HG02970 (cell line): ENCODE measurements around the gene TBXA2R.

ENCODE experiments used
- ATAC-seq: cut with Tn5 transposase; IDR thresholded peaks from one replicate; pipeline ENCODE4 v1.9.1; 2021; ENCODE audit warnings: mild to moderate bottlenecking, moderate library complexity, moderate number of reproducible peaks; ENCODE audit not compliant: unreplicated experiment, low FRiP score

TBXA2R gene

GRCh38 chr19:3620817-3621547 lies 14.3 kb upstream of the TBXA2R start:
- no peak for ATAC-seq

DNA sequence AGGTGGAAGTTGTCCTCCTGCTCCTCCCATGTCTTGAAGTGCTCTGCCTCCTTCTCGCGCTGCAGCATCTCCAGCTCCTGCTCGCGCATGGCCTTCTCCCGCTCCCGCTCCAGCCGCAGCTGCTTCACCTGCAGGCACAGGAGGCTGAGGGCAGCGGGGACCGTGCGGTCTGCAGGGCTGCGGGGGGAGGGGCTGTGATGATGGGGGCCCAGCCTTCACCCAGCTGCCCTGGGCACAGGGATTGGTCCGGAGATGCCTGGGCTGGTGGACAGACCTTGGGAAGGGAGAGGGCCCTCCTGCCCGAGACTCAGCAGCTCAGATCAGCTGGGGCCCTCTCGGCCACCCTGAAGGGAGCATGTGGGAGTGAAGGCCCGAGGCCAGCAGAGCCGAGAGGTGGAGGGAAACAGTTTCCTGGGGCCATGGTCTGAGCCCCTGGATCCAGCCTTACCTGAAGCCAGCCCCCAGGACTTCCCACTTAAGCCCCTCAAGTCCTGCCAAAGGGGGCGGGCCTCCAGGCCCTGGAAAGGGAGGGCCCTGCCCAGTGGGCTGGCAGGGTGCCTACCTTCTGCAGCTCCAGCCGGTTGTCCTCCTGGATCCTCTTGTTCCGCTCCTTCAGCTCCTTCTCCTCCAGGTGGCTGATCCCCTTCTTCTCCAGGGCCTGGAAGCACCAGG lies 13.6 kb upstream of the TBXA2R start:
- ATAC-seq = no peak

GRCh38 chr19:3619631-3620012 lies 12.9 kb upstream of the TBXA2R start:
- ATAC-seq = no peak

DNA sequence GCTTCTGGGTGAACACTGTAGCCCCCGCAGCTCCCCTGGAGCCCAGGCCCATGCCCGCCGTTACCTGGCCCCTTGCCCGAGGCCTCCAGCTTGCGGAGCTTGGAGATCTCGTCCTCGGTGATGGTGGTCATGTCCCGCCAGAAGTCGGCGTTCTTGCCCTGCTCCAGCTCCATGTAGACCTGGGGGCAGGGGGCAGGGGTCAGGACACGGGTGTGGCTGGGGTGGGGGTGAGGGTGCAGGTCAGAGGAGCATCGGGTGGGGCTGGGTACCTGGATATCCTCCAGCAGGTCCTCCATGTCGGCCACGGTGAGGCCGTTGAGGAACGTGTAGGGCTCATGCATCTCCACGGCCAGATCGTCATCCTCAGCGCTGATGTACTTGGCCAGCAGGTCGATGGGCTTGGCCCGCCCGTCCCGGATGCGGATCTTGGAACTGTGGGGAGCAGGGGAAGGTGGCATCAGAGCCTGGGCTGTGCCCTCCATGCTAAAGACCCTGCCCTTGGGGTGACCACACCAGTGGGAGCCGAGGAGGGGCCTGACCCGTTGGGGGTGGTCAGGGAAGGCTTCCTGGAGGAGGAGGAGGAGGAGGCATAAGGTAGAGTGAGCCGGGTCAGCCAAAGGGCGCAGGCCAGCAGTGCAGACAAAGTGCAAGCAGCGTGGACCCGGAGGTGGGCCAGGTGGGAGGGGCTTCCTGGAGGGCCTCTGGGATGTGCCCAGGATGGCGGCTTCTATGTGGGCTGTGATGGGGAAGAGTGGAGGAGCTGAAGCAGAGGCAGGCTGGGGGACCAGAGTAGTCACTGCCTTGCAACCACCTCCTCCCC lies 12.3 kb upstream of the TBXA2R start:
- no peak for ATAC-seq

DNA sequence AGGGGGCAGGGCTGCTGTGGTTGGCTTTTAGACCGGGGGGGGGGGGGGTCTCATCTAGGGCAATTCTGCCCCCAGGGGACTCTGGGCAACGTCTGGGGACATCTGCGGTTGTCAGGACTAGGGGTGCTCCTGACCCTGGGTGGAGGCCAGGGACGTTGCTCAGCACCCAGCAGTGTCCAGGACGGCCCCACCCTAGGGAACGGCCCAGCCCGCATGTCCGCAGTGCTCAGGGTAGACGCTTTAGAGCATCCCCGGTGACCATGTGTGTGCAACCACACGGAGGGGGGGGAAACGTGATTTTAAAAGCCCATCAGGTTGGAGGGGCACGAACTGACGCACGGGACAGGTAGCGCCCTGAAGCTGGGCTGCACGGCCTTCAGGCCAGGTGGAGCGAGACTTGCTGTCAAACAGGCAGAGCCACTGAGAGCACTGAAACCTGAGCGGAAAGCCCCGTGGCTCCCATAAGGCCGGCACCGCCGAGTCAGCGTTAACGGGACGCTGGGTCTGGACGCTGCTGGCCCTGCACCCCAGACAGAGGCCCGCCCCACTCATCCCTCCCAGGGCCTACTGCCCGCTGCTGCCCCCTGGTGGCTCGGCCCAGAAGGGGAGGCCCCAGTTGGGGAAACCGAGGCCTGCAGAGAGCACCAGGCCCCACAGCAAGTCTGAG lies 11.6 kb upstream of the TBXA2R start:
- no peak for ATAC-seq

DNA sequence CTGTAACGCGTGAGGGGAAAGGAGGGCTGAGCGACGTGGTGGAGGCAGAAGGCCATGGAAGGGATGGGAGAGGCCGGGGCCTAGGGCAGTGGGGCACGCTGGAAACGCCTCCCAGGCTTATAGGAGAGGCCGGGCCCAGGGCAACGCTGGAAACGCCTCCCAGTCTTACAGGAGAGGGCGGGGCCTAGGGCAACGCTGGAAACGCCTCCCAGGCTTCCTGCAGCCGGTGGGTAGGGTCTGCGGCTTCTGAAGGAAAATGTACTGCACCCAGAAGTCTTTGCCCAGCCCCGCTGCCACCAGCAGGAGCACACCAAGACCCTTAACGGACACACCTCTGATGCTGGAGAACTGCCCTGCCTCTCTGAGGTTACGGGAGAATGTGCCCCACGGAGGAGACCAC lies 10.8 kb upstream of the TBXA2R start:
- no peak for ATAC-seq

GRCh38 chr19:3615524-3616135 lies 9.0 kb upstream of the TBXA2R start:
- no peak for ATAC-seq

DNA sequence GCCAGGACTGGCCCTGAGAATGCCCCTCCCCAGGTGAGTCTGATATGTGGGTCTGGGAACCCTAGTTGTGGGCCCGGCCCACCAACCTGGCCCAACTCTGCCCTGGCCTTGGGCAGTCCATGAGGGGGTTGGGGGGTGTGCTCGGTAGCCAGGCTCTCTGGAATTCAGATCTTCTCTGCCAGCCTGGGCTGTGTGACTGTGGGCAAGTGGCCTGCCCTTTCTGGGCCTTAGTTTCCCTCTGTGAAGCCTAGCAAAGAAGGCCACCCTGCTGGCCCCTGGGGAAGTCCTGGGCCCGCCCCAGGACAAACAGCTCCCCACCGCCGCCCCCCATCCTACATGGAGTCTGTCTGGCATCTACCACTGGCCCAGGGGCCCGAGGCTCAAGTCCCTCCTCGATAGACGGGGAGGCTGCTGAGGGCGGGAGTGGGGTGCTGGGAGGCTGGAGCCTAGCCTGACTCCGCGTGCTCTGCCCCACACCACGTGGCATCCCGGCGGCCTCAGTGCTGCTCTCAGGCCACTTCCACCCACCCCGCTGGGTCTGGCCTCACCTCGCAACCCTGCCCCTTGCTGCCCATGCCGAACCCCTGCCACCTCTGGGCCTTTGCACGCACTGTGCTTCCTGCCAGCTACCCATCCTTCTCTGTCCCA lies 8.3 kb upstream of the TBXA2R start:
- no peak for ATAC-seq

- no peak for ATAC-seq
Observed at GRCh38 chr19:3613818-3614661, 7.4 kb upstream of the TBXA2R start.

DNA sequence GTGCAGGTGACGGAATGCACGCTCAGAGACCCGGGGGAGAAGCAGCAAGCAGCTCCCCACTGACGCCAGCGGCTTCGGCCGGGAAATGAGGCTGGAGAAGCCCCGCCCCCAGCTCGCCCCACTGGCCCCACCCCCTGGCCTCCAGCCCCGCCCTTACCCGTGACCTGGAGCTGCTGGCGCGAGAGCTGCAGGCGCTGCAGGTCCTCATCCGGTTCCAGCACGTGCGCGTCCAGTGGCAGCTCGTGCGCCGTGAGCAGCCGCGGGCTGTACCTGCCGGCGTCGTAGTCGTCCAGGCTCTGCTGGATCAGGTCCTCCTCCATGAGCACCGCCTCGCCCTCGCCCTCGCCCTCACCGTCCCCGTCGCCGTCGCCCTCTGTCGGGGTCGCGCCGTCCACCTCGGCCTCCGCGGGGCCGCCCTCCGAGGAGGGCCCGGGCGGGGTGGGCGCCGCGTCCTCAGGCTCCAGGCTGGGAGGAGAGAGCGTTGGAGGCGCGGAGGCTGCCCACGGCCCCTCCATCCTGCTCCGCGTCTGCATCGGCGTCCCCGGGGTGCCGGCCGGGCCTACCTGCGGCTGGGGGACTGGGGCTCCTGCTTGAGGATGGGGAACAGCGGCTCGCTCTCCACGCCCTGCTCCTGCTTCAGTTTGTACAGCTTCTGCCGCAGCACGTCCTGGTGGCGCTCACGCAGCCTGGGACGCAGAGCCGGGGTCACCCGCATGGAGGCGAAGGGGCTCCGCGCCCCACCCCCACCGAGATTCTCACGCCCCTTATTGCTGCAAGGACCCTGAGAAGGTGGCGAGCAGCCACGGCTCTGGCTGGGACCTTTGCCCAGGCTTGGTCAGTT lies 6.4 kb upstream of the TBXA2R start:
- no peak for ATAC-seq

DNA sequence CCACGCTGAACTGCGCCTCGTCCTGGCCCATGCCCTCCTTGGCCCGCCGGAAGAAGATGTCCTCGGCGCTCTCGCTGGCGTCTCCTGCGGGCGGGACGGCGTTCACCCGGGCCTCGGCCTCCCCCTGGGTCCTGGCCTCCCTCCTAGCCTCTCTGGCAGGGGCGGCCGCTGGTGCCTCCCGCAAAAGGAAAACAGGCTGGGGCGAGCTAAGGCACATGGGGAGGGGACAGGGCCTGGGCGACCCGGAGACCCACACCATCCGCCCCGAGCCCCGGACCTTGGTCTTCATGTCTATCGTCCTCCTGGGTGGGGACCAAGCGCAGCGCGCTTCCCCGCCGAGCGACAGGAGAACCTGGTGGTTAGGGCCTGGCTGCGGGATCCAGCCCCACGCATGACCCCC lies 5.7 kb upstream of the TBXA2R start:
- ATAC-seq = no peak

GRCh38 chr19:3611841-3612240 lies 5.2 kb upstream of the TBXA2R start:
- no peak for ATAC-seq

DNA sequence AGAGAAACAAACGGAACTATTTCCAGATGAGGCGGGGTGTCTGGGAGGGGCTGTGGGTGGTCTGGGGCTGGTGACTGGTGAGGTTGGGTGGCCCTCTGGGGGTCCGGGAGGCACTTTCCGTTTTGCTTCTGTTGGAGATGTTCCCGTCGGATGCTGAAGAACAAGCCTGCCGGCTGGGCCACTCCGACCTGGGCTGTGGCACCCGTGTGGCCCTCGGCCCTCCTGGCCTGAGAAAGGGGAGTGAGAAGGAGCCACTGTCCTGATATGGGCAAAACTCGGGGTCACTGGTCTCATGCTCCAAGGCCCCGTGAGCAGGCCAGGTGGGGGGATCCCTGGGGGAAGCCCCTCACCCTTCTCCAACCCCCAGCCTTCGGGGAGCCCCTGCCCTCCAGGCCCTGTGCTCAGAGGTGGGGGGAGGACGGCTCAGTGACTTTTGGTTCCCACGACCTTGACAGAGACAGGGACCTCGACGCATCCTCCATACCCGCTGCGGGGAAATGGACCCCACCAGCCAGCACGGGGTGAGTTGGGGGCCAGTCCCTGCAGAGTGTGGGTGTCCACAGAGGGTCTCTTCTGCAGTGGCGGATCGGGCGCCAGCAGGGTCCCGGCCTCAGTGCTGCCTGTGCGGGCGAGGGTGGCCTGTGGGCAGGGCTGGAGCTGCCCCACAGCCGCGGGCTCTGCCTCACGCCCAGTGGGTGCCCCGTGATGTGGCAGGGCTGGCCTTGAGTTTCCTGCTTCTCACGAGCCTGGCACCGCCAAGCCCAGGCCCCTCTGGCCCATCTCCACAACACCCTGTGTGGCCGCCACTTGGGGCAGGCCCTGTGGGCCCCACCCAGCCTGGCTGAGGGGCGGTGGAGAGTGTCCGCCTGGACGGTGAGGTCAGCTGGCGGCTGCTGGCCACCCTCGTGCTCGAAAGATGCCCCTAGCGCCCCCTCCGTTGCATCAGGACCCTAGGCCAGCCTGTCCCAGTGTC lies 4.4 kb upstream of the TBXA2R start:
- ATAC-seq = no peak

DNA sequence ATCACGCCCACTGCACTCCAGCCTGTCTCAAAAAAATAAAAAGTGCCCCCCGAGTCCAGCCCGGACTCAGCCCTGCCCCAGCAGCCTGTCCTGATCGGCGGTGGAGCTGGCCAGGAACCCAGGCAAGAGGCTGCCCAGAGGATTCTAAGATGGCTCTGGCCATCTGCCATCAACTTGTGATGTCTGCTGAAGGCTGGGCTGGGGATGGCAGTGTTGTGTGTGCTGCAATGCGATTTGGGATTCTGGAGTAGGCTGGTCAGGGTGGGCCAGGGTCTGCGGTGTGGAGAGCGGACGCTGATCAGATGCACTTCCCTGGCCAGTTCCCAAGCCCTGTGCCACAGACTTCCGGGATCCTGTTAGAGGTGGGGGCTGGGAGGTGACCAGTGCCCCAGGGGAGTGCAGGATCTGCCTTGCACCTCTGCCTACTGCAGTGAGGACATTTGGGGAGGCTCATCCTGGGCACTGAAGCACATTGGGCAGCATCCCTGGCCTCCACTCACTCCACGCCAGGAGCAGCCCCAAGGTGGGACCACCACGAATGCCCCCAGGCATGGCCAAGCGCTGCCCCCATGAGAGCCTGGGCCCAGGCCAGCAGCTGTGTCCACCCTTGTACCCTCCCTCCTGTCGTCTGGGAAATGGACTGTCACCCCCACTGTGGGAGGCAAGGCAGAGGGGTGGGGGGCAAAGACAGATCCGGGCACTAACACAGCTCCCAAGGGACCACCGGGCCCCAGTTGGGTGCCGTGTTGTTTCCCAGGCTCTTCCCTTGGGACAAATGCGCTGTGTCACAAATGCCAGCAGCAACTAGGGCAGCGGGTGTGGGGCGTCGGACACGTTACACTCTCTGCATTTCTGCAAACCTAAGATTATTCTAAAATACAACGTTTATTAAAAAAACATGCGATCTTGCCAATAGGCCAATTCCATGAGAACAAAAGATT lies 3.4 kb upstream of the TBXA2R start:
- no peak for ATAC-seq

DNA sequence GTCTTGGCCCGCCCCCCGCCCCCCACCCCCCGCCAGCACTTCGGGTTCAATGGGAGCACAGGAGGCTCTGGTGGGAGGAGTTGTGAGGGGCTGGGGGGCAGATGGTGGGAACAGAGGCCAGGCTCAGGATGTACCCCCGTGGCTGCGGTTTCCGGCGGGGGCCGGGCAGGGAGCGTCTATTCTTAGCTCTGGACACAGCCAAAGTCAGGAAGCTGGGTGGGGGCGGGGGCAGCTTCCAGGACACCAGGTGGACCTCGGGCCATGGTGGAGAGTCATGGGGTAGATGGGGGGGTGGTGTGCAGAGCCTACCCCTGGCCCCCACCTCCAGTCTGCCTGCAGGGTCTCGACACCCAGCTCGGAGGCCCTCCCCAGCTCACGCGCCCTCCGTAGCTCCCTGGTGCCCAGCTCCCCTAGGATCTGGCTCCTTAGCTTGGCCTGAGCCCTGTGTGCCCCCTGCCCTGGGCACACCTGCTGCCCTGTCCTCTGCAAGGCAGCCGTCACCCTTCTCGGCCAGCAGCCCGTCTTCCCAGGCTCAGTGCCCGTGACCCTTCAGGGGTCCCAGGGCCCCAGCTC lies 2.2 kb upstream of the TBXA2R start:
- no peak for ATAC-seq
